DOHH2 (cell line): ENCODE measurements around the gene CHFR.

ENCODE experiments used
- EZH2phosphoT487 ChIP-seq: fragments of 200-600 bp; sonication (generic); IDR thresholded peaks from 2 replicates; pipeline ENCODE4 v1.6.1; 2017; ENCODE audit warnings: borderline replicate concordance, mild to moderate bottlenecking, antibody characterized with exemption, low read length, moderate library complexity, mixed read lengths
- TF ChIP-seq, protein P1 (sequence below): fragments of 200-600 bp; sonication (generic); IDR thresholded peaks from one replicate; pipeline ENCODE4 v1.5.1; 2014; ENCODE audit warnings: antibody characterized with exemption, mild to moderate bottlenecking, low read depth, low read length; ENCODE audit not compliant: poor library complexity, severe bottlenecking

DNA sequence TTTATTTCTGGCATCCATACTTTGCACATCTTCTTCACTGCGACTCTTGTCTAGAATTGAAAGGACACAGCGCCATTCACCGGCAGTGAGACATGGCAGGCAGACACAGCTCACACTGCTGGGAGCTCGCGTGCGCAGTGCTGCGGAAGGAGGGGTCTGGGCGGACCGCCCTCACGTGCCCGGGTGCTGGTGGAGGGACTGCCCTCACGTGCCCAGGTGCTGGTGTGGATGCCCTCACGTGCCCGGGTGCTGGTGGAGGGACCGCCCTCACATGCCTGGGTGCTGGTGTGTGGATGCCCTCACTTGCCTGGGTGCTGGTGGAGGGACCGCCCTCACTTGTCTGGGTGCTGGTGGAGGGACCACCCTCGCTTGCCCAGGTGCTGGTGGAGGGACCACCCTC is 30.8 kb downstream of the CHFR start:
- TF ChIP-seq, protein P1, sequence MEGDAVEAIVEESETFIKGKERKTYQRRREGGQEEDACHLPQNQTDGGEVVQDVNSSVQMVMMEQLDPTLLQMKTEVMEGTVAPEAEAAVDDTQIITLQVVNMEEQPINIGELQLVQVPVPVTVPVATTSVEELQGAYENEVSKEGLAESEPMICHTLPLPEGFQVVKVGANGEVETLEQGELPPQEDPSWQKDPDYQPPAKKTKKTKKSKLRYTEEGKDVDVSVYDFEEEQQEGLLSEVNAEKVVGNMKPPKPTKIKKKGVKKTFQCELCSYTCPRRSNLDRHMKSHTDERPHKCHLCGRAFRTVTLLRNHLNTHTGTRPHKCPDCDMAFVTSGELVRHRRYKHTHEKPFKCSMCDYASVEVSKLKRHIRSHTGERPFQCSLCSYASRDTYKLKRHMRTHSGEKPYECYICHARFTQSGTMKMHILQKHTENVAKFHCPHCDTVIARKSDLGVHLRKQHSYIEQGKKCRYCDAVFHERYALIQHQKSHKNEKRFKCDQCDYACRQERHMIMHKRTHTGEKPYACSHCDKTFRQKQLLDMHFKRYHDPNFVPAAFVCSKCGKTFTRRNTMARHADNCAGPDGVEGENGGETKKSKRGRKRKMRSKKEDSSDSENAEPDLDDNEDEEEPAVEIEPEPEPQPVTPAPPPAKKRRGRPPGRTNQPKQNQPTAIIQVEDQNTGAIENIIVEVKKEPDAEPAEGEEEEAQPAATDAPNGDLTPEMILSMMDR = no peak
- no peak for TF ChIP-seq EZH2phosphoT487
